Effector memory CD8-positive, alpha-beta T cell (primary cell): ENCODE data around the gene ACTL7B.

Experiments
- ATAC-seq: fragments of 150-1000 bp; cut with Tn5 transposase; replicated peaks from 2 replicates; pipeline ENCODE4 v1.10.0; 2021; ENCODE audit warnings: mild to moderate bottlenecking, moderate library complexity
- DNase-seq, 3 experiments: peaks; one replicate each; pipeline ENCODE4 v3.0.0; 2021
- H3K27ac Mint-ChIP-seq, 2 donors: one replicate each; pipeline ENCODE4 v1.8.0; 2022; ENCODE audit warnings: mild to moderate bottlenecking in 2 of 2, mixed read lengths in 2 of 2, moderate library complexity in 2 of 2
- H3K27me3 Mint-ChIP-seq, 2 donors: one replicate each; pipeline ENCODE4 v1.8.0; 2022; ENCODE audit warnings: mixed read lengths in 2 of 2
- H3K36me3 Mint-ChIP-seq: one replicate; pipeline ENCODE4 v1.8.0; 2022; ENCODE audit warnings: mild to moderate bottlenecking, moderate library complexity, mixed read lengths; ENCODE audit not compliant: insufficient read depth
- H3K4me1 Mint-ChIP-seq, 2 donors: one replicate each; pipeline ENCODE4 v1.8.0; 2022; ENCODE audit warnings: low read depth in 2 of 2, mixed read lengths in 2 of 2
- H3K4me3 Mint-ChIP-seq, 2 donors: one replicate each; pipeline ENCODE4 v1.8.0; 2022; ENCODE audit warnings: mild to moderate bottlenecking in 2 of 2, mixed read lengths in 2 of 2, moderate library complexity in 2 of 2
- H3K9me3 Mint-ChIP-seq, 2 donors: one replicate each; pipeline ENCODE4 v1.8.0; 2022; ENCODE audit warnings: mixed read lengths in 2 of 2

ACTL7B gene

DNA sequence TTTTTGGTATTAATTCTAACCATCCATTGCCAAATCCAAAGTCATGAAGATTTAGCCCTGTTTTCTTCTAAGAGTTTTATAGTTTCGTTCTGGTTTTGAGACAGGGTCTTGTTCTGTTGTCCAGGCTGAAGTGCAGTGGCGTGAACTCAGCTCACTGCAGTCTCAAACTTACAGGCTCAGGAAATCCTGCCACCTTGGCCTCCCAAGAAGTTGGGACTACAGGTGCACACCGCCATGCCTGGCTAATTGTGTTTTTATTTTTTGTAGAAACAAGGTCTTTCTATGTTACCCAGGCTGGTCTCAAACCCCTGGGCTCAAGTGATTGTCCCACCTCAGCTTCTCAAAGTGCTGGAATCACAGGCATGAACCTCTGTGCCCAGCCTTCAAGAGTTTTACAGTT, 27.3 kb upstream of the ACTL7B start:
- Mint-ChIP-seq H3K4me3 (no peak overlapping the region), H3K27me3 (no peaks in the 10 kb centered on the region), H3K9me3 (no peaks in the 10 kb centered on the region), H3K36me3 (peaks cover 62% of the 10 kb centered on the region), H3K4me1 (peaks cover 3 to 7% of the 10 kb centered on the region in 2 donors), H3K27ac (no peak overlapping the region)
- ATAC-seq (no peak), DNase-seq (no peak)

DNA sequence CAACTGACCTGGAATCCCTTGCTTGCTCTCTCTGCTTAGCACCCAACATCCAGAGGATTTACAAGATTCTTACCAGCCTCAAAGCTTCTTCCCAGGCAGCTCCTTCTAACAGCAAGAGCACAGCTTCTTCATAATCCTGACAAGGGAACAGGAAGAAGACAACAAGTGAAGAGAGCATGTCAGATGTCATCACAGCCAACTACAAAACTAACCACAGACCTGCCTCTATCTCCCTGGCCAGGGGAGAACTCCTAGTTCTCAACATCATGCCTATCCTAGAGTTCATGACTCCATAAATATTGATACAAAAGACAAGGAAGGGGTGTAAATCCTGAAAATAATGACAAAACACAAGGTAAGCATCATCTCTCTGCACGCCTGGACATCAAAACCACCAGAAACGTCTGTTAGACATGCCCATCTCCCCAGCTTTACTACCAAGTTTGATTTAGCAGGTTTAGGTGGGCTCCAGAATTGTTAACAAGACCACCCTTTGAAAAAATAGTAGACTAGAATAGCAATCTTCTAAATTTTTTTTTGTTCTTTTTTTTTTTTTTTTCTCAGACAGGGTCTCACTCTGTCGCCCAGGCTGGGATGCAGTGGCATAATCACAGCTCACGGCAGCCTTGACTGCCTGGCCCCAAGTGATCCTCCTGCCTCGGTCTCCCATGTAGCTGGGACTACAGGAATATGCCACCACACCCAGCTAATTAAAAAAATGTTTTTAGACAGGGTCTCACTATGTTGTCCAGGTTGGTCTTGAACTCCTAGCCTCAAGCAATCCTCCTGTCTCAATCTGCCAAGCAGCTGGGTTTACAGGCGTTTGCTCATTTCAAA, 26.5 kb upstream of the ACTL7B start:
- H3K27me3 Mint-ChIP-seq, result no peaks in the 10 kb centered on the region
- DNase-seq, result no peak
- no peak overlapping the region for H3K4me3 Mint-ChIP-seq
- no peak overlapping the region for H3K27ac Mint-ChIP-seq
- ATAC-seq, result no peak
- H3K36me3 Mint-ChIP-seq, result peaks cover 67% of the 10 kb centered on the region
- H3K4me1 Mint-ChIP-seq, result peaks cover 3 to 7% of the 10 kb centered on the region in 2 donors
- no peaks in the 10 kb centered on the region for H3K9me3 Mint-ChIP-seq

DNA sequence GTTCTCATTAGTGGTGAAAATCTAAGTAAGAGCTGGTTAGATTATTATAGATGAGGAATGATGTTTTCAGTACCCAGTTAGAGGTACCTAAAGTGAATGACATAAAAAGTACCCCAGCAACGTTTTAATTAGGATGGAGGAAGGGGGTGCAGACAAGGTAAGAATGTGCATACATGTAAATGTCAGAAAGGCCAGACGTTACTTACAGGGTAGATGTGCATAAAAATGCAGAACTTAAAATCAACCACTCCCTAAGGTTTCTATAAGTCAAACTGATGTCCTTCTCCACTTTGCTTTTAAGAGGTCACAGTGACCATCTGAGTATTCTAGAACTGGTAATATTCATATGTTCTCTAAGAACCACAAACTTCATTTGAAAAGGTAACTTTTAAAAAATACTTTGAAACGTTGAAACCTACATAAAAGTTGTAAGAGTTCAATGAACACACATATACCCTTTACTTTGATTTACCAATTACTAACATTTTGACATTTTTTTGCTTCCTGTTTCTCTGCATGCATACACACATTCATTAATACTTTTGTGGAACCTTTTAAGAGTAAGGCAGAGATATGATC, 25.0 kb upstream of the ACTL7B start:
- ATAC-seq (no peak), DNase-seq (no peak)
- Mint-ChIP-seq H3K9me3 (no peaks in the 10 kb centered on the region), H3K4me1 (peaks cover 0 to 2% of the 10 kb centered on the region in 2 donors), H3K36me3 (peaks cover 76% of the 10 kb centered on the region), H3K27me3 (no peaks in the 10 kb centered on the region), H3K27ac (no peak overlapping the region), H3K4me3 (no peak overlapping the region)

DNA sequence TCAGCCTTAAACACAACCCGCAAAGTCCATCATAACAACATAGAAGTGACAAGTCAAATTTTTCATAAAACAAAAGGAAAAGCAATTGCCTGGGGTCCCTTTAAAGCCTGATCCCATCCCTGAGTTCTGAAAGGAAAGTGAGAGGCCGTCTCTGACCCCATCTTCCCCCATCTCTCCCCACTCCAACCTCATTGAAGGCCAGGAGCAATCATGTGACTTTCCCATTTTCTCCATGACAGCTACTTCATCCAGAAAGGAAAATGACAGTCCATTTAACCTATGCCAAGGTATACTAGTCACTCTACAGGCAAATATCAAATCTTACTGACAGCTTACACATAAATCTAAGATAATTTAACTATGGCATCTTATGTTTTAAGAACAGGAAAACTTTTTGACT, 21.7 kb upstream of the ACTL7B start:
- H3K4me1 Mint-ChIP-seq, result no peaks in the 10 kb centered on the region
- no peak overlapping the region for H3K27ac Mint-ChIP-seq

DNA sequence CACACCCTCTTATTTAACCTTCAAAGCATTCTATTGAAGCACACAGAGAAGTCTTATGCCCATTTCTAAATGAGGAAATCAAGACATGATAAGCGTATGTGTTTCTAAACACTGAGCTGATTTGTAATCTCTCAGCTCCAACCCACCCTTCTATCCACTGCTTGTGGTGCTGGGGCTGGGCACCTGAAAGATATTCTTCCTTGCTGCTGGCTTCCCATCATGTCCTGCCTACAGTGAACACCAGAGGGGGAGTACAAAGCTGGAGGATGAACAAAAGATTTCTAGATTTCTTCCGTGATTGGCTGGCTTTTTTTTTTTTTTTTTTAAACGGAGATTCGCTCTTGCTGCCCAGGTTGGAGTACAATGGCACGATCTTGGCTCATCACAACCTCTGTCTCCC, 20.6 kb upstream of the ACTL7B start:
- Mint-ChIP-seq H3K27me3 (no peaks in the 10 kb centered on the region), H3K27ac (no peak overlapping the region), H3K36me3 (peaks cover 82% of the 10 kb centered on the region), H3K4me1 (no peaks in the 10 kb centered on the region), H3K4me3 (no peak overlapping the region), H3K9me3 (no peaks in the 10 kb centered on the region)
- DNase-seq, result no peak
- ATAC-seq, result no peak

More for the DNA sequence above, 21.7 kb upstream of the ACTL7B start:
- ATAC-seq (no peak), DNase-seq (no peak)
- Mint-ChIP-seq H3K27me3 (no peaks in the 10 kb centered on the region), H3K9me3 (no peaks in the 10 kb centered on the region), H3K4me3 (no peak overlapping the region), H3K36me3 (peaks cover 82% of the 10 kb centered on the region)

DNA sequence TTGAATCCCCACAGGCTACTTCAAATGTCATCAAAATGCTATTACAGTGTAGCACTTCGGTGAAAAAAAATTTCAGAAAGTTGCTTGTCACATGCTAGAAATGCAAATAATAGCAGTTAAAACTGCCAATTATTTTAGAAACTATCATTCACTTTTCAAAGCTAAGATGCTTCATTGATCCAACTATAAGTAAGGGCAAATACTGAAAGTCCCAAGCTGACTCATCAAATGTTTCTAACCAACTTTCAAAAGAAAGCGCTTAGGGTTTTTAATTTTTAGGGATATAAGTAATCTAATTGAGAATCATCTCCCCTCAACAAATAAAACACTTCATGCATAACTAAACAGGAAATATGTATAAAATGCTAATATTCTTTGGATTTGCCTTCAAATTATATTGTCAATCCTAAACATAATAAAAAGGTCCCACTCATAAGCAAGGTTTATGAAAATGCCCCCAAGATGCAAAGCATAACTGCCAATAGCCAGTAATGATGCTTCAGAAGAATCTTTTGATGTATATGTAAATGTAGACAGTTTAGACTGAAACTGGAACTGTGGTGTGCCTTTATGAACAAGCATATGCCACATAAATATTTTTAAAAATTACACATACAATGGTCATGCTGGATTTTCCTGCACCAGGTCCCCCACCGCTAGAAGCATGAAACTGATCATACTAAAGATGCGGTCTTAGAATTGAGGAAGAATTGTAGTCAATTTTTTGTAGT, 18.4 kb upstream of the ACTL7B start:
- DNase-seq (no peak), ATAC-seq (no peak)
- Mint-ChIP-seq H3K36me3 (peaks cover 74% of the 10 kb centered on the region), H3K4me1 (no peaks in the 10 kb centered on the region), H3K27me3 (no peaks in the 10 kb centered on the region), H3K27ac (no peak overlapping the region), H3K4me3 (no peak overlapping the region), H3K9me3 (no peaks in the 10 kb centered on the region)

DNA sequence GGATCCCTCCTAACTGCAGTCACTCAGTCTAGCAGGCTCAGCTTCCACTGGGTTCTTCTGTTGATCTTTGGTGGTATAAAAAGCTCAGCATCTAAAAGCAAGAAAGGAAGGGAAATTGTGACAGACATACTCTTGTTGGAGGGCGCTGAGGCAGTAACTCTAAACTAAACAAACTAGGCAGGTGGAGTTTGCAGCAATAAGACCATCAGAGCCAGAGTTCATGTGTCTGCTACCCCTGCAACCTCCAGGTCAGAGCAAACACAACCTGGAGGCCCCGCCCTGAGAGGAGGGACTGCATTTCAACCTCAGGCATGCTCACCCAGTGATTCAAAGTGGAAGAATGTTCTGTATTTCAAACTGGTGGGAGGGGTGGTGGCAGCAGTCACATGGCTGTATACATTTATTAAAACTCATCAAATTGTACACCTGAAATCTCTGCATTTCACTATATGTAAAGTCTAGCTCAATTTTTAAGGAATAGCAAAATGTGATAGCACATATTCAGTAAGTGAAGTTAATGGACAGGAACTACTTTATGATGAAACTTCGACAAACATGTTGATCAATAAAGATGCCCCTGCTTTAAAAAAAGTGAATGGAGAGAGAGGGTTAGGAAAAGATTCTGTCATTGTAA, 13.4 kb upstream of the ACTL7B start:
- Mint-ChIP-seq H3K9me3 (no peaks in the 10 kb centered on the region), H3K27ac (peak overlapping the region in 1 of 2 donors; percentile 58), H3K4me1 (no peaks in the 10 kb centered on the region), H3K36me3 (peaks cover 40% of the 10 kb centered on the region), H3K4me3 (no peak overlapping the region), H3K27me3 (no peaks in the 10 kb centered on the region)
- ATAC-seq (no peak), DNase-seq (no peak)

DNA sequence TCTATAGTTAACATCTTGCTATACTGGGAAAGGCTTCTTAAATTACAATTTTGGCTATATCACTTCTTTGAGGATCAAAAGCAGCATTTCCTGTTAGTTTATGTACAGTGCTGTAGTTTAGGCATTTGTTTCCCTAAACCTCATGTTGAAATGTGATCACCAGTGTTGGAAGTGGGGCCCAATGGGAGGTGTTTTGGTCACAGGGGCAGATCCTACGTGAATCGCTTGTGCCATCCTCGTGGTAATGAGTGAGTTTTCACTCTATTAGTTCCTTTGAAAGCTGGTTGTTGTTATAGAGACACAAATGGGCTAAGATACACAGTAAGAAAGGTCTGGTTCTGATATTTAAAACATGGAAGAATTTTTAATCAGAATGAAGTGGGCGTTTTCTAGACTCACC, 12.0 kb upstream of the ACTL7B start:
- H3K36me3 Mint-ChIP-seq, result peaks cover 33% of the 10 kb centered on the region
- peak overlapping the region in 1 of 2 donors; percentile 20 for H3K27ac Mint-ChIP-seq
- no peaks in the 10 kb centered on the region for H3K9me3 Mint-ChIP-seq
- H3K27me3 Mint-ChIP-seq, result no peaks in the 10 kb centered on the region
- ATAC-seq, result no peak
- no peaks in the 10 kb centered on the region for H3K4me1 Mint-ChIP-seq
- no peak overlapping the region for H3K4me3 Mint-ChIP-seq
- DNase-seq, result no peak

DNA sequence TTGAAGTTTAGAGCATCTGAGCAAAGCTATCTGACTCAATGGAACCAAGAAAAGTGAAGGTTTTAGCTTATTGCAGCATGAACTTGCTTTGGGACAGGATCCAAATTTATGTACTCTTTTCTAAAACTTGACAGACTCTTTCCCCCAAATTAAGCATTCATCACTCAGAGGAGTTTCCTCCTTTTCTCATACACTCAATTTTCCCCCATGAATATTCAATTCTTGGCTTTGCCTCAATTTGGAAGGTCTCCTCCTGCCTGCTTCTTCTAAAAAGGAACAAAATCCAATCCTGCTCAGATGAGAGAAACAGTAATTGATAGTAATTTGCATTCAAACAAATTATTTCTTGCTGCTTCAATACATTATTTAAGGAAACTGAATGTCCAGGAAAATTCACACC, 11.3 kb upstream of the ACTL7B start:
- Mint-ChIP-seq H3K9me3 (no peaks in the 10 kb centered on the region), H3K4me3 (no peak overlapping the region), H3K27me3 (no peaks in the 10 kb centered on the region), H3K27ac (no peak overlapping the region), H3K4me1 (no peaks in the 10 kb centered on the region), H3K36me3 (peaks cover 27% of the 10 kb centered on the region)
- DNase-seq, result no peak
- no peak for ATAC-seq

DNA sequence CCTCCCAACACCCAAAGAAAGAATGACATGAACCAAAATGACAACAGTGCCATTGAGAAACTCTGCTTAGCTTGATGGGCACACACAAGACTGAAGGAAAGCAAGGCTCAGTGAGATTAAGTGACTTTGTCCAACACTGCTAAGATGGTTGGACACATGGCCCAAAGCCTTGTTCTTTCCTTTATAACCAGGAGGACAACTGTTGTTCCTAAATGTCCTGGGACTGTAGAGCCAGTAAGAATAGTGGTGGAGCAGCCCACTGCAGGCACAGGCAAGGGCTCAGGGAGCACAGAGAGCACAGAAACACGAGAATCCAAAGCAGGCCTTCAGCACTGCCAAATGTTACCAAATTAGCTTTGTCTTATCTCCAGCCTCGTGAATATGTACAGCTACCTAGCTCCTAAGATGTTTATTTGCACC, 10.2 kb upstream of the ACTL7B start:
- Mint-ChIP-seq H3K36me3 (peaks cover 19% of the 10 kb centered on the region), H3K4me1 (no peaks in the 10 kb centered on the region)
- ATAC-seq, result no peak

DNA sequence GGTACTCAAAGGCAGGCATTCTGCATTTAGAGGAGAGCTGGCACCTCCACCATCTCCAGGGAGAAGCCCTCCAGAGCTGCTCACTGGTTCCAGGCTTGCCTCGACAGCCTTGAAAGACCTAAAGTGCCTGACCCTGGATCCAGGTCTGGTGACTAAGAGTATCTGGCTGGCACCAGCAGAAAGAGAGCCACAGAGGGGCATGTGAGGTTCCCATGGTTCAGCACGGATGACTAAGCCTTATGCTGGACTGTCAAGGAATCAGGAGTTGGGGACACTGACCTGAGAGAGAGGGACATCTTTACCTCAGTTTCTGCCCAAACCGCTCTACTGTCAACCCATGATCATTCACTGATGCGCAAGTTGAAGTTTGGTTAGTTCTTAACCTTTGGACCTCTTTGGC, 9.3 kb upstream of the ACTL7B start:
- Mint-ChIP-seq H3K4me1 (no peaks in the 10 kb centered on the region), H3K9me3 (no peaks in the 10 kb centered on the region), H3K4me3 (no peak overlapping the region), H3K27ac (no peak overlapping the region), H3K27me3 (no peaks in the 10 kb centered on the region), H3K36me3 (peaks cover 13% of the 10 kb centered on the region)
- ATAC-seq (no peak), DNase-seq (no peak)

More for the DNA sequence above, 10.2 kb upstream of the ACTL7B start:
- no peak for DNase-seq
- Mint-ChIP-seq H3K9me3 (no peaks in the 10 kb centered on the region), H3K4me3 (no peak overlapping the region), H3K27ac (no peak overlapping the region), H3K27me3 (no peaks in the 10 kb centered on the region)

DNA sequence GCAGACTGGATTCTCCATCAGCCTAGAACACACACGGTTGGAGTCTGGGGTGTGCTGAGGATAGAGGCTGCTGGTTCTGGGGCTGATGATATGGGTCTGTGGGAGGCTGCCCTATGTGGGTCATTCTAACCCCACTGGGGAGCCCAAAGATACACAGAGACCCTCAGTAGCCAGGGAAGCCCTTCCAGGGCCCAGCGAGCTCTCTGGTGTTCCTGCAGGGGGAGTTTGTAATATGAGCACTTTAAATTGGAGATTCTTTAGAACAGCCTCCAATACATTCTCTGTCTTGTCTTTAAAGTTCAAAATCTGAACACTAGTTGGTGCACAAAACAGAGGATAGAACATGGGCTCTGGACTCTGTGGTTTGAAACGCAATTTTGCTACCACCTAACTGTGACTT, 8.7 kb upstream of the ACTL7B start:
- ATAC-seq (no peak), DNase-seq (no peak)
- no peak overlapping the region for H3K27ac Mint-ChIP-seq

DNA sequence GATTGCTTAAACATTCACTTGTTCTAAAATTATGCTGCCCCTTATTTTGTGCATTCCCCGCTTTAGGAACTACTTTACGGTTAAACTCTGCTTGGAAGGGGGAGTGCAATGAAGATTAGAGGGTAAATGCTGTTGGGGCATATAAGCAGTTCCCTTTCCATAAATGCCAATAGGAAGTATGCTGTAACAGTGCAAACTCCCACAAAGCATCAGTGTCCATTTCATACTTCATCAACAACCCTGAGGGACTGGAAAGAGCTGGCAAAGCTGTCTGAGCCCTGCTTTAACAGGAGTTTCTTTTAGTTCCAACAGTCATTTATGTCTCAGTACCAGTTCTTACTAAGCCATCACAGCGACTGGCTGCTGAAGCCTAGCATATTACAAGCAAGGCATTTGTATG, 8.1 kb upstream of the ACTL7B start:
- Mint-ChIP-seq H3K4me3 (no peak overlapping the region), H3K36me3 (peaks cover 4% of the 10 kb centered on the region), H3K9me3 (no peaks in the 10 kb centered on the region), H3K4me1 (no peaks in the 10 kb centered on the region), H3K27me3 (no peaks in the 10 kb centered on the region), H3K27ac (no peak overlapping the region)
- ATAC-seq, result no peak
- no peak for DNase-seq

More for the DNA sequence above, 8.7 kb upstream of the ACTL7B start:
- Mint-ChIP-seq H3K36me3 (peaks cover 9% of the 10 kb centered on the region), H3K27me3 (no peaks in the 10 kb centered on the region), H3K4me1 (no peaks in the 10 kb centered on the region), H3K9me3 (no peaks in the 10 kb centered on the region), H3K4me3 (no peak overlapping the region)
